ENCODE results near the gene PCNX4.

DNA sequence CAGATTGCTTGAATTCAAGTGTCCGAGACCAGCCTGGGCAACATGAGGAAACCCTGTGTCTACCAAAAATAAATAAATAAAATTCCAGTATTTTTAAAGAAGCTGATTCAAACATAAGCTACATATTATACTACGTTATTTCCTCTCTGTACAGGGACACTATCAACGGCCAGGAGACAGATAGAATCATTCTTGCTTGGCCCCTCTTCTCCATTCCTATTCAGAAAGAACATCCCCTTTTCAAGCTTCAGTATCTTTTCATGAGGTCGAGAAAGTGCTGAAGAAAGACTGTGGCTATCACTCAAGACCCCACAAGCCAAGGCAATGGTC lies 73.8 kb downstream of the PCNX4 start:
- TF ChIP-seq, protein P1, sequence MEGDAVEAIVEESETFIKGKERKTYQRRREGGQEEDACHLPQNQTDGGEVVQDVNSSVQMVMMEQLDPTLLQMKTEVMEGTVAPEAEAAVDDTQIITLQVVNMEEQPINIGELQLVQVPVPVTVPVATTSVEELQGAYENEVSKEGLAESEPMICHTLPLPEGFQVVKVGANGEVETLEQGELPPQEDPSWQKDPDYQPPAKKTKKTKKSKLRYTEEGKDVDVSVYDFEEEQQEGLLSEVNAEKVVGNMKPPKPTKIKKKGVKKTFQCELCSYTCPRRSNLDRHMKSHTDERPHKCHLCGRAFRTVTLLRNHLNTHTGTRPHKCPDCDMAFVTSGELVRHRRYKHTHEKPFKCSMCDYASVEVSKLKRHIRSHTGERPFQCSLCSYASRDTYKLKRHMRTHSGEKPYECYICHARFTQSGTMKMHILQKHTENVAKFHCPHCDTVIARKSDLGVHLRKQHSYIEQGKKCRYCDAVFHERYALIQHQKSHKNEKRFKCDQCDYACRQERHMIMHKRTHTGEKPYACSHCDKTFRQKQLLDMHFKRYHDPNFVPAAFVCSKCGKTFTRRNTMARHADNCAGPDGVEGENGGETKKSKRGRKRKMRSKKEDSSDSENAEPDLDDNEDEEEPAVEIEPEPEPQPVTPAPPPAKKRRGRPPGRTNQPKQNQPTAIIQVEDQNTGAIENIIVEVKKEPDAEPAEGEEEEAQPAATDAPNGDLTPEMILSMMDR (IDR thresholded peaks at IDR 0.05): no peak
- TF ChIP-seq POLR2A (IDR thresholded peaks at IDR 0.05): no peak

Data from ovary (tissue), 3 donors.